ENCODE data around the gene ZC3H7A.
A peak's percentile ranks its signal among the peaks of the same experiment; 100 is the strongest.

ZC3H7A gene

DNA sequence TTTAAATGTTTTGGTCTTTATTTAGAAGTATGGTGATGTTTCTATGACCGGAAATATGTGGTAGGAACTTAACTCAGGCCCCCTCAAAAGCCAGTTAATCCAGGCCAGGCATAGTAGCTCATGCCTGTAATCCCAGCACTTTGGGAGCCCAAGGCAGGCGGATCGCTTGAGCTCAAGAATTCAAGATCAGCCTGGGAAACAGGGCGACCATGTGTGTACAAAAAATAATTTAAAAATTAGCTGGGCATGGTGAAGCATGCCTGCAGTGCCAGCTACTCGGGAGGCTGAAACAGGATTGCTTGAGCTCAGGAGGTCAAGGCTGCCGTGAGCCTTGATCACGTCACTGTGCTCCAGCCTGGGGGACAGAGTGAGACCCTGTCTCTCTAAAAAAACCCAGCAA is 44.0 kb upstream of the ZC3H7A start:
- no peak for ATAC-seq

DNA sequence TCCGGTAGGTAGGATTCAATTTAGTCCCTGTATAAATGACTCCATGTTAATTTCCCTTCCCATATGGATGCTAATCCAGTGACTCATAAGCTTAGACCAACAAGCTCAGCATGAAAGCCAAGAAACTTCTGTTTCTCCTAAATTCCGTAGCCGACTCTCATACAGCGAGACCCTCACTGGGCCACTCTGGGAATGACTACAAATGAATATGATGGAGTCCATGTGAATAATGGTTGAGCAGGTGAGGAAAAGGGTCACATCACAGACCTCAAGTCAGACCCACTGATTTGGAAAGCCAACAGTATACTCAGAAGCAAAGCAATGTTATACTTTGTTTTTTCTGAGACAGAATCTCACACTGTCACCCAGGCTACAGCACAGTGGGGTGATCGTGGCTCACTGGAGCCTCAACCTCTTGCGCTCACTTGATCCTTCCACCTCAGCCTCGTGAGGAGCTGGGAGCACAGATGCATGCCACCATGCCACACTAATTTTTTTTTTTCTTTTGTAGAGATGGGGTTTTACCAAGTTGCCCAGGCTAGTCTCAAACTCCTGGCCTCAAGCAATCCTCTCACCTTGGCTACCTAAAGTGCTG is 39.7 kb upstream of the ZC3H7A start:
- 0 out of 2 replicates have a peak, but pooled peaks have one; percentile 31 for TF ChIP-seq TOX (CRISPR knock-in tag; IDR thresholded peaks at IDR 0.05; ENCODE audit: borderline replicate concordance)
- no peak for TF ChIP-seq TCF4 (CRISPR knock-in tag; IDR thresholded peaks at IDR 0.05; ENCODE audit: borderline replicate concordance)
- ATAC-seq, result peak; percentile 80

More for the DNA sequence above, 44.0 kb upstream of the ZC3H7A start:
- TF ChIP-seq ZNF8 (CRISPR knock-in tag; IDR thresholded peaks at IDR 0.05), result no peak
- TF ChIP-seq POU6F1 (CRISPR knock-in tag; IDR thresholded peaks at IDR 0.05; ENCODE audit: borderline replicate concordance, low read depth), result no peak
- no peak for TF ChIP-seq ISL1 (CRISPR knock-in tag; IDR thresholded peaks at IDR 0.05)
- no peak for TF ChIP-seq PPARA (CRISPR knock-in tag; IDR thresholded peaks at IDR 0.05; ENCODE audit: borderline replicate concordance)
- TF ChIP-seq ZC3H10 (CRISPR knock-in tag; IDR thresholded peaks at IDR 0.05), result no peak
- no peak for TF ChIP-seq OSR1 (CRISPR knock-in tag; IDR thresholded peaks at IDR 0.05)
- no peak for TF ChIP-seq CSDC2 (CRISPR knock-in tag; IDR thresholded peaks at IDR 0.05)
- TF ChIP-seq ZFP3 (CRISPR knock-in tag; IDR thresholded peaks at IDR 0.05), result no peak
- no peak for TF ChIP-seq TOX (CRISPR knock-in tag; IDR thresholded peaks at IDR 0.05; ENCODE audit: borderline replicate concordance)
- no peak for TF ChIP-seq BACH2 (CRISPR knock-in tag; IDR thresholded peaks at IDR 0.05; ENCODE audit: borderline replicate concordance)
- no peak for TF ChIP-seq ESRRG (CRISPR knock-in tag; IDR thresholded peaks at IDR 0.05)
- TF ChIP-seq ZNF565 (CRISPR knock-in tag; conservative IDR thresholded peaks at IDR 0.05; ENCODE audit: low read depth), result no peak
- TF ChIP-seq CSRNP3 (CRISPR knock-in tag; IDR thresholded peaks at IDR 0.05), result no peak
- TF ChIP-seq PATZ1 (CRISPR knock-in tag; IDR thresholded peaks at IDR 0.05; ENCODE audit: borderline replicate concordance), result no peak
- no peak for TF ChIP-seq GLIS3 (CRISPR knock-in tag; IDR thresholded peaks at IDR 0.05)
- TF ChIP-seq RARB (CRISPR knock-in tag; IDR thresholded peaks at IDR 0.05), result no peak

DNA sequence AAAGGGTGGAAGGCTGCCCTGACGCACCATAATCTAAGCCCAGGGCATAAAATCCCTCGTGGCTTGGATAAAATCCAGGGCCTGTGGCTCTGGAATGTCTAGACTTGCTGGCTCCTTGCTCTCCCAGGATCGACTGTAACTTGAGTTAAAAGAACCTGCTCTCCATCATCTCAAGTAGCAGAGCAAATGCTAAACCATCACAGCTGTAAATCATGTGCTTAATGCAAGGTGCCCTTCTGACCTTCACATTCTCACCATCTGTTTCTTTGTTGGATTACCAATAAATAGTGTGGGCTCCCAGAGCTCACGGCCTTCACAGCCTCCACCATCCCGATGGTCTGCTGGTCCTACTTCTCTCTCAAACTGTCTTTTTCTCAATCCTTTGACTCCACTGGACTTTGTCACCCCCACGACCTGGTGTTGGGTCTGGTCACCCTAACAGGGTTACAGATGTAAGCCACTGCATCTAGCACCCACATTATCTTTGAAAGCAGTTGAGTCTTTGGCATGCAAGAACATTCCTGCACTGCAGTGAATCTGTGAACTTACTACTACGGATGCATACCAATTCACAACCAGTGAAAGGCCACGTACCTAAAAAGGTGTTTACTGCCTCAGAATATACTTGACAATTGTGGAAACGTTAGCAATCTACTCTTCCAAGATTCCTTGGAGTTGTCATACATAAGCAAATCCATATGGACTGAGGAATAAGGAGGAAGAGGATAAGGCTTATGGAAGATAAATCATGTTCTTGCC is 39.0 kb upstream of the ZC3H7A start:
- TF ChIP-seq POU6F1 (CRISPR knock-in tag; IDR thresholded peaks at IDR 0.05; ENCODE audit: borderline replicate concordance, low read depth) (no peak), TOX (CRISPR knock-in tag; IDR thresholded peaks at IDR 0.05; ENCODE audit: borderline replicate concordance) (0 out of 2 replicates have a peak, but pooled peaks have one; percentile 6)
- ATAC-seq, result peak; percentile 62

GRCh38 chr16:11835309-11835708 is 38.3 kb upstream of the ZC3H7A start:
- no peak for ATAC-seq
- TF ChIP-seq CSDC2 (CRISPR knock-in tag; IDR thresholded peaks at IDR 0.05) (no peak), CSRNP3 (CRISPR knock-in tag; IDR thresholded peaks at IDR 0.05) (no peak), TCF4 (CRISPR knock-in tag; IDR thresholded peaks at IDR 0.05; ENCODE audit: borderline replicate concordance) (no peak), RARB (CRISPR knock-in tag; IDR thresholded peaks at IDR 0.05) (no peak), GLIS3 (CRISPR knock-in tag; IDR thresholded peaks at IDR 0.05) (no peak), ZFP30 (CRISPR knock-in tag; IDR thresholded peaks at IDR 0.05) (no peak), ZNF70 (CRISPR knock-in tag; IDR thresholded peaks at IDR 0.05) (no peak), ISL1 (CRISPR knock-in tag; IDR thresholded peaks at IDR 0.05) (no peak), ARNTL (CRISPR knock-in tag; IDR thresholded peaks at IDR 0.05; ENCODE audit: borderline replicate concordance, low read depth) (no peak), CREB5 (CRISPR knock-in tag; IDR thresholded peaks at IDR 0.05; ENCODE audit: low read depth) (no peak), ZNF8 (CRISPR knock-in tag; IDR thresholded peaks at IDR 0.05) (no peak), ZC3H10 (CRISPR knock-in tag; IDR thresholded peaks at IDR 0.05) (no peak), PPARA (CRISPR knock-in tag; IDR thresholded peaks at IDR 0.05; ENCODE audit: borderline replicate concordance) (no peak)
- TF ChIP-seq, protein P1, sequence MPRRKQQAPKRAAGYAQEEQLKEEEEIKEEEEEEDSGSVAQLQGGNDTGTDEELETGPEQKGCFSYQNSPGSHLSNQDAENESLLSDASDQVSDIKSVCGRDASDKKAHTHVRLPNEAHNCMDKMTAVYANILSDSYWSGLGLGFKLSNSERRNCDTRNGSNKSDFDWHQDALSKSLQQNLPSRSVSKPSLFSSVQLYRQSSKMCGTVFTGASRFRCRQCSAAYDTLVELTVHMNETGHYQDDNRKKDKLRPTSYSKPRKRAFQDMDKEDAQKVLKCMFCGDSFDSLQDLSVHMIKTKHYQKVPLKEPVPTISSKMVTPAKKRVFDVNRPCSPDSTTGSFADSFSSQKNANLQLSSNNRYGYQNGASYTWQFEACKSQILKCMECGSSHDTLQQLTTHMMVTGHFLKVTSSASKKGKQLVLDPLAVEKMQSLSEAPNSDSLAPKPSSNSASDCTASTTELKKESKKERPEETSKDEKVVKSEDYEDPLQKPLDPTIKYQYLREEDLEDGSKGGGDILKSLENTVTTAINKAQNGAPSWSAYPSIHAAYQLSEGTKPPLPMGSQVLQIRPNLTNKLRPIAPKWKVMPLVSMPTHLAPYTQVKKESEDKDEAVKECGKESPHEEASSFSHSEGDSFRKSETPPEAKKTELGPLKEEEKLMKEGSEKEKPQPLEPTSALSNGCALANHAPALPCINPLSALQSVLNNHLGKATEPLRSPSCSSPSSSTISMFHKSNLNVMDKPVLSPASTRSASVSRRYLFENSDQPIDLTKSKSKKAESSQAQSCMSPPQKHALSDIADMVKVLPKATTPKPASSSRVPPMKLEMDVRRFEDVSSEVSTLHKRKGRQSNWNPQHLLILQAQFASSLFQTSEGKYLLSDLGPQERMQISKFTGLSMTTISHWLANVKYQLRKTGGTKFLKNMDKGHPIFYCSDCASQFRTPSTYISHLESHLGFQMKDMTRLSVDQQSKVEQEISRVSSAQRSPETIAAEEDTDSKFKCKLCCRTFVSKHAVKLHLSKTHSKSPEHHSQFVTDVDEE (CRISPR knock-in tag; IDR thresholded peaks at IDR 0.05), result no peak

All from SK-N-SH treated with all-trans-retinoic acid at 6 μM for 48 hours (cell line).